K562 (cell line): Measurements from ENCODE around the gene PFN3. TPM values are rescaled to one million over a fixed set of nuclear protein-coding genes. Genes with fewer than 3 reads are reported as not detected.

ENCODE experiments used
- BCOR ChIP-seq: fragments of 450-650 bp; IDR thresholded peaks from 2 replicates; pipeline ENCODE4 v1.6.1; 2016
- FOXP4 ChIP-seq: sonication (generic); formaldehyde crosslinking; IDR thresholded peaks from 2 replicates; pipeline ENCODE4 v1.8.0; 2022; ENCODE audit warnings: mild to moderate bottlenecking, missing genetic modification reagents, borderline replicate concordance
- RBBP5 ChIP-seq: fragments of 200-600 bp; sonication (generic); IDR thresholded peaks from 2 replicates; pipeline ENCODE4 v1.6.1; 2012; ENCODE audit warnings: borderline replicate concordance, mild to moderate bottlenecking, low read length, control low read depth, inconsistent platforms; ENCODE audit not compliant: insufficient read depth, poor library complexity, severe bottlenecking
- SREBF2 ChIP-seq: sonication (generic); formaldehyde crosslinking; IDR thresholded peaks from 2 replicates; pipeline ENCODE4 v1.4.0; 2020; ENCODE audit warnings: mild to moderate bottlenecking, missing genetic modification reagents
- SRSF3 ChIP-seq: fragments of 200-400 bp; formaldehyde crosslinking; IDR thresholded peaks from 2 replicates; pipeline ENCODE4 v1.6.1; 2016; ENCODE audit warnings: mild to moderate bottlenecking, low read length, moderate library complexity; ENCODE audit not compliant: insufficient read depth
- ZNF212 ChIP-seq: fragments of 450-650 bp; formaldehyde crosslinking; IDR thresholded peaks from 2 replicates; pipeline ENCODE4 v1.4.0; 2020; ENCODE audit warnings: mild to moderate bottlenecking
- ZNF354B ChIP-seq: fragments of 250-450 bp; sonication (Bioruptor Pico); IDR thresholded peaks from 2 replicates; pipeline ENCODE4 v1.4.0; 2020
- ZNF778 ChIP-seq: fragments of 450-650 bp; formaldehyde crosslinking; IDR thresholded peaks from 2 replicates; pipeline ENCODE4 v1.4.0; 2020; ENCODE audit warnings: mild to moderate bottlenecking, moderate library complexity
- polyA plus RNA-seq, 8 experiments: library from polyadenylated mRNA; depleted of rRNA in 4 of 8; stranded (reverse) in 5 of 8; unstranded in 3 of 8; fragments of >200 nt; fragmentation: Nextera tagmentation in 2 of 8; fragmentation: Illumina TruSeq in 1 of 8; extraction: Ambion mirVana in 2 of 8; extraction: Trizol in 1 of 8; gene quantifications; 2 replicates each; pipeline versions ENCODE4 v1.2.1 to v1.2.3, GENCODE V29; 2011 to 2014; ENCODE audit warnings: inconsistent platforms in 1 of 8, missing spikeins in 1 of 8
- total RNA-seq, 7 experiments: library from RNA; depleted of rRNA in 6 of 7; stranded (reverse); fragments of >200 nt in 6 of 7; fragmentation: Illumina TruSeq in 2 of 7; extraction: Trizol in 2 of 7; gene quantifications; 2 replicates each; pipeline versions ENCODE4 v1.2.1 to v1.2.3, GENCODE V29; 2011 to 2021; ENCODE audit warnings: low replicate concordance in 1 of 7
- TF ChIP-seq, protein P1 (sequence below): fragments of 450-650 bp; formaldehyde crosslinking; IDR thresholded peaks from 2 replicates; pipeline ENCODE4 v1.4.0; 2020; ENCODE audit warnings: mild to moderate bottlenecking, mixed read lengths
- TF ChIP-seq, protein P2 (sequence below): sonication (generic); formaldehyde crosslinking; IDR thresholded peaks from 2 replicates; pipeline ENCODE4 v1.9.0; 2022; ENCODE audit warnings: mild to moderate bottlenecking, missing genetic modification reagents
- TF ChIP-seq, protein P3 (sequence below): fragments of 450-650 bp; IDR thresholded peaks from 2 replicates; pipeline ENCODE4 v1.6.1; 2016; ENCODE audit warnings: mild to moderate bottlenecking, moderate library complexity

The PFN3 gene
- total and polyA plus RNA-seq, 9 of the 15 experiments (the other 6 are each of a cell fraction or from before 2014, with no cell fraction given), result not detected

DNA sequence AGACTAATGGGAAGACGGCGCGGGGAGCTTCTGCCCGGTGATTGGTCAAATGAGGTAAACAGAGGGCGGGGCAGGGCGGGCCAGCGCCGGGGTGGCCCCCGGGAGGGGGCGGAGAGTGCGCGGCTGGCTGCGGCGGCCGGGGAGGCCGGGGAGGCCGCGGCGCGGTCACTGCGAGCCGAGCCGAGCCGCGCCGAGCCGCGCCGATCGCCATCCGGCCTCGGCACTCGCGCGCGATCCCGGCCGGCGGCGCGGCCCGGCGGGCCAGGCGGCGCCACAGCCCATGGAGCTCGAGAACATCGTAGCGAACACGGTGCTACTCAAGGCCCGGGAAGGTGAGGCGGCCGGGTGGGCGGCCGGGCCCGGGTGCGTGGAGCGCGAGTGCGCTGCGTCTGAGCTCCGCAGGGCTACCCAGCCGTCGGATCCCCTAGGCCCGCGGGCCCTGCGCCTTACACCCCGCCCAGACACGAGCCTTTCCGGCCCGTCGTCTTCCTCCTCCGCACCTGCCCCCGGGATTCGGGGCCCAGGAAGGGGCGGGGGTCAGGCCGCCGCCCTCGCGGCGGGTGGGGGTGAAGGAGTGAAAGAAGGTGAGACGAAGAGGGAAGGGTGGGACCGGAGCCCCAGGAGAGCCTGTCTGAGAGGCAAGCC lies 26.2 kb upstream of the PFN3 start, which contains the start of gene GRK6 (continued):
- TF ChIP-seq, protein P1, sequence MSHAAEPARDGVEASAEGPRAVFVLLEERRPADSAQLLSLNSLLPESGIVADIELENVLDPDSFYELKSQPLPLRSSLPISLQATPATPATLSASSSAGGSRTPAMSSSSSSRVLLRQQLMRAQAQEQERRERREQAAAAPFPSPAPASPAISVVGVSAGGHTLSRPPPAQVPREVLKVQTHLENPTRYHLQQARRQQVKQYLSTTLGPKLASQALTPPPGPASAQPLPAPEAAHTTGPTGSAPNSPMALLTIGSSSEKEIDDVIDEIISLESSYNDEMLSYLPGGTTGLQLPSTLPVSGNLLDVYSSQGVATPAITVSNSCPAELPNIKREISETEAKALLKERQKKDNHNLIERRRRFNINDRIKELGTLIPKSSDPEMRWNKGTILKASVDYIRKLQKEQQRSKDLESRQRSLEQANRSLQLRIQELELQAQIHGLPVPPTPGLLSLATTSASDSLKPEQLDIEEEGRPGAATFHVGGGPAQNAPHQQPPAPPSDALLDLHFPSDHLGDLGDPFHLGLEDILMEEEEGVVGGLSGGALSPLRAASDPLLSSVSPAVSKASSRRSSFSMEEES (CRISPR knock-in tag), result no peak
- TF ChIP-seq, protein P2, sequence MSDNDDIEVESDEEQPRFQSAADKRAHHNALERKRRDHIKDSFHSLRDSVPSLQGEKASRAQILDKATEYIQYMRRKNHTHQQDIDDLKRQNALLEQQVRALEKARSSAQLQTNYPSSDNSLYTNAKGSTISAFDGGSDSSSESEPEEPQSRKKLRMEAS (CRISPR knock-in tag), result no peak
- TF ChIP-seq ZNF212 (no peak), RBBP5 (peak; percentile 75), SREBF2 (no peak), ZNF778 (CRISPR knock-in tag) (no peak), BCOR (no peak), FOXP4 (CRISPR knock-in tag) (no peak; the same call in 1 of the 2 replicates), ZNF354B (CRISPR knock-in tag) (no peak), SRSF3 (0 out of 2 replicates have a peak, but pooled peaks have one; percentile 29)
- TF ChIP-seq, protein P3, sequence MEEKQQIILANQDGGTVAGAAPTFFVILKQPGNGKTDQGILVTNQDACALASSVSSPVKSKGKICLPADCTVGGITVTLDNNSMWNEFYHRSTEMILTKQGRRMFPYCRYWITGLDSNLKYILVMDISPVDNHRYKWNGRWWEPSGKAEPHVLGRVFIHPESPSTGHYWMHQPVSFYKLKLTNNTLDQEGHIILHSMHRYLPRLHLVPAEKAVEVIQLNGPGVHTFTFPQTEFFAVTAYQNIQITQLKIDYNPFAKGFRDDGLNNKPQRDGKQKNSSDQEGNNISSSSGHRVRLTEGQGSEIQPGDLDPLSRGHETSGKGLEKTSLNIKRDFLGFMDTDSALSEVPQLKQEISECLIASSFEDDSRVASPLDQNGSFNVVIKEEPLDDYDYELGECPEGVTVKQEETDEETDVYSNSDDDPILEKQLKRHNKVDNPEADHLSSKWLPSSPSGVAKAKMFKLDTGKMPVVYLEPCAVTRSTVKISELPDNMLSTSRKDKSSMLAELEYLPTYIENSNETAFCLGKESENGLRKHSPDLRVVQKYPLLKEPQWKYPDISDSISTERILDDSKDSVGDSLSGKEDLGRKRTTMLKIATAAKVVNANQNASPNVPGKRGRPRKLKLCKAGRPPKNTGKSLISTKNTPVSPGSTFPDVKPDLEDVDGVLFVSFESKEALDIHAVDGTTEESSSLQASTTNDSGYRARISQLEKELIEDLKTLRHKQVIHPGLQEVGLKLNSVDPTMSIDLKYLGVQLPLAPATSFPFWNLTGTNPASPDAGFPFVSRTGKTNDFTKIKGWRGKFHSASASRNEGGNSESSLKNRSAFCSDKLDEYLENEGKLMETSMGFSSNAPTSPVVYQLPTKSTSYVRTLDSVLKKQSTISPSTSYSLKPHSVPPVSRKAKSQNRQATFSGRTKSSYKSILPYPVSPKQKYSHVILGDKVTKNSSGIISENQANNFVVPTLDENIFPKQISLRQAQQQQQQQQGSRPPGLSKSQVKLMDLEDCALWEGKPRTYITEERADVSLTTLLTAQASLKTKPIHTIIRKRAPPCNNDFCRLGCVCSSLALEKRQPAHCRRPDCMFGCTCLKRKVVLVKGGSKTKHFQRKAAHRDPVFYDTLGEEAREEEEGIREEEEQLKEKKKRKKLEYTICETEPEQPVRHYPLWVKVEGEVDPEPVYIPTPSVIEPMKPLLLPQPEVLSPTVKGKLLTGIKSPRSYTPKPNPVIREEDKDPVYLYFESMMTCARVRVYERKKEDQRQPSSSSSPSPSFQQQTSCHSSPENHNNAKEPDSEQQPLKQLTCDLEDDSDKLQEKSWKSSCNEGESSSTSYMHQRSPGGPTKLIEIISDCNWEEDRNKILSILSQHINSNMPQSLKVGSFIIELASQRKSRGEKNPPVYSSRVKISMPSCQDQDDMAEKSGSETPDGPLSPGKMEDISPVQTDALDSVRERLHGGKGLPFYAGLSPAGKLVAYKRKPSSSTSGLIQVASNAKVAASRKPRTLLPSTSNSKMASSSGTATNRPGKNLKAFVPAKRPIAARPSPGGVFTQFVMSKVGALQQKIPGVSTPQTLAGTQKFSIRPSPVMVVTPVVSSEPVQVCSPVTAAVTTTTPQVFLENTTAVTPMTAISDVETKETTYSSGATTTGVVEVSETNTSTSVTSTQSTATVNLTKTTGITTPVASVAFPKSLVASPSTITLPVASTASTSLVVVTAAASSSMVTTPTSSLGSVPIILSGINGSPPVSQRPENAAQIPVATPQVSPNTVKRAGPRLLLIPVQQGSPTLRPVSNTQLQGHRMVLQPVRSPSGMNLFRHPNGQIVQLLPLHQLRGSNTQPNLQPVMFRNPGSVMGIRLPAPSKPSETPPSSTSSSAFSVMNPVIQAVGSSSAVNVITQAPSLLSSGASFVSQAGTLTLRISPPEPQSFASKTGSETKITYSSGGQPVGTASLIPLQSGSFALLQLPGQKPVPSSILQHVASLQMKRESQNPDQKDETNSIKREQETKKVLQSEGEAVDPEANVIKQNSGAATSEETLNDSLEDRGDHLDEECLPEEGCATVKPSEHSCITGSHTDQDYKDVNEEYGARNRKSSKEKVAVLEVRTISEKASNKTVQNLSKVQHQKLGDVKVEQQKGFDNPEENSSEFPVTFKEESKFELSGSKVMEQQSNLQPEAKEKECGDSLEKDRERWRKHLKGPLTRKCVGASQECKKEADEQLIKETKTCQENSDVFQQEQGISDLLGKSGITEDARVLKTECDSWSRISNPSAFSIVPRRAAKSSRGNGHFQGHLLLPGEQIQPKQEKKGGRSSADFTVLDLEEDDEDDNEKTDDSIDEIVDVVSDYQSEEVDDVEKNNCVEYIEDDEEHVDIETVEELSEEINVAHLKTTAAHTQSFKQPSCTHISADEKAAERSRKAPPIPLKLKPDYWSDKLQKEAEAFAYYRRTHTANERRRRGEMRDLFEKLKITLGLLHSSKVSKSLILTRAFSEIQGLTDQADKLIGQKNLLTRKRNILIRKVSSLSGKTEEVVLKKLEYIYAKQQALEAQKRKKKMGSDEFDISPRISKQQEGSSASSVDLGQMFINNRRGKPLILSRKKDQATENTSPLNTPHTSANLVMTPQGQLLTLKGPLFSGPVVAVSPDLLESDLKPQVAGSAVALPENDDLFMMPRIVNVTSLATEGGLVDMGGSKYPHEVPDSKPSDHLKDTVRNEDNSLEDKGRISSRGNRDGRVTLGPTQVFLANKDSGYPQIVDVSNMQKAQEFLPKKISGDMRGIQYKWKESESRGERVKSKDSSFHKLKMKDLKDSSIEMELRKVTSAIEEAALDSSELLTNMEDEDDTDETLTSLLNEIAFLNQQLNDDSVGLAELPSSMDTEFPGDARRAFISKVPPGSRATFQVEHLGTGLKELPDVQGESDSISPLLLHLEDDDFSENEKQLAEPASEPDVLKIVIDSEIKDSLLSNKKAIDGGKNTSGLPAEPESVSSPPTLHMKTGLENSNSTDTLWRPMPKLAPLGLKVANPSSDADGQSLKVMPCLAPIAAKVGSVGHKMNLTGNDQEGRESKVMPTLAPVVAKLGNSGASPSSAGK, result no peak
